Measurements from ENCODE around the gene FCER1G. TPM values are rescaled to one million over a fixed set of nuclear protein-coding genes. Genes with fewer than 3 reads are reported as not detected.

FCER1G gene
- total RNA-seq, 4 donors from 2014 or later: 32.8 to 145 (median 47.4) TPM

DNA sequence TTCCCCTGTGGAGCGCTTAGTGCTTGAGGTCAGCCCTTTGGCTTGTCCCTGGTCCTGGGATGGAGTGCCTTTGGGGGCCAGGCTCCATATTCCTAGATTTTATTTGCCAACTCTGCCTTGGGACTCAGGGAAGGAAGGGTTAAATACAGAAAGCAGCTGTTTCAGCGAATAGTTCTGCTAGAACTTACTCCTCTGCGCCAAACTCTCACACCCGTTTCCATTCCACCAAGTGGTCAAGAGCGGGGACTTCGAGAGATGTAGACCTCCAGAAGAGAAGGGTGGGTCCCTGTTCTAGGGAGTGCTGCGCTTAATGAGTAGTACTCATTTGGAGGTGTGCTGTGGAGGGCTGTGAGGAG, 10.1 kb downstream of the FCER1G start:
- 70% methylated on average over 7 of the region's 7 CpGs for WGBS
- intact Hi-C loops (cut with DNase I): loop anchor here (5.0 kb wide), 1 partner anchor 82 kb away; the partner anchor contains the start of gene MPZ
- no peak for DNase-seq (ENCODE audit: extremely low spot score)
- H3K36me3 ChIP-seq: peaks cover 15 to 27% (median 23%) of the 10 kb centered on the region in 4 donors
- H3K27ac ChIP-seq (replicated peaks in 1 of 4): peak overlapping the region; percentile 77 to 88 (median 80)
- H3K9me3 ChIP-seq: no peaks in the 10 kb centered on the region
- H3K27me3 ChIP-seq: no peaks in the 10 kb centered on the region
- peaks cover 26 to 30% (median 27%) of the 10 kb centered on the region in 4 donors for H3K4me1 ChIP-seq
- peak overlapping the region in 3 of 4 donors; percentile 27 to 82 (median 71) for H3K4me3 ChIP-seq
- TF ChIP-seq EP300 (IDR thresholded peaks at IDR 0.05): no peak
- TF ChIP-seq POLR2A (IDR thresholded peaks at IDR 0.05; ENCODE audit: low read depth): no peak

DNA sequence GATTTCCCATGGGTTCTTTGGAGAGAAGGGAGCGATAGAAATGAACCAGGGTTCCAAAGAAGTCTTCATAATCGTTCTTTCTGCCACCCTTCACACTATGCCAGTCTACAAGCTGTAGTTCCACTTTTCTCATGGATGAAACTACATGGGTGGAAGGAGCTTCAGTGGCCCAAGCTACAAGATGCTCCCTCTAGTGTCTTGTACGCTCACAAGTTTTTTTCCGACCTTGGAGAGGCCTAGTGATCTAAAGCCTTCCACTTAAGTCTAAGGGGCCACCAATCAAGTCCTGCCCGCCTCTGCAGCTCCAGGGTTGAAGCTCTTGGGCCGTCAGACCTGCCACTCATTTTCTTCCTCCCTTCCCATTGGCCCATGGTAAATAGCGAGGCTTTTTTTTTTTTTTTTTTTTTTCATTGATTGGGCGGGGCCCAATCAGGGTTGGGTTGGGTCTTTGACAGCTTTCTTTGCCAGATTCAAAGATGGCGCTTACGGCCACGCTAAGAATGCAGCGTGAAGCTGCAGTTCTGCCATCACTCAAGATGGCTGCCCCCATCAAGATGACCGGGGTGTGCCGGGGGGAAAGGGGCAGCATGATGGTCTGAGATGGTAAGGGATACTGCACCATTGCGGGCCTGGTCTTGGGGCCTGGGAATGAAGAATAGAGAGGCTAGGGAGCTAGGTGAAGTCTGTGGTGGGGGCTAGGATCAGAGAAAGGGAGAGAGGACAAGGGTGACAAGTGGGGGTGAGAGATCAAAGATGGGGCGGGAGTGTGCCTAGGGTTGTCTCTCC, 10.6 kb downstream of the FCER1G start, which contains the start of gene TOMM40L:
Gene TOMM40L (plus strand): TSS at position 527 of the 786 bp plus-strand sequence. CDS start 430 bp downstream, outside the sequence.
- 7% methylated on average over 16 of the region's 16 CpGs for whole genome bisulfite sequencing
- TF ChIP-seq, protein P1, sequence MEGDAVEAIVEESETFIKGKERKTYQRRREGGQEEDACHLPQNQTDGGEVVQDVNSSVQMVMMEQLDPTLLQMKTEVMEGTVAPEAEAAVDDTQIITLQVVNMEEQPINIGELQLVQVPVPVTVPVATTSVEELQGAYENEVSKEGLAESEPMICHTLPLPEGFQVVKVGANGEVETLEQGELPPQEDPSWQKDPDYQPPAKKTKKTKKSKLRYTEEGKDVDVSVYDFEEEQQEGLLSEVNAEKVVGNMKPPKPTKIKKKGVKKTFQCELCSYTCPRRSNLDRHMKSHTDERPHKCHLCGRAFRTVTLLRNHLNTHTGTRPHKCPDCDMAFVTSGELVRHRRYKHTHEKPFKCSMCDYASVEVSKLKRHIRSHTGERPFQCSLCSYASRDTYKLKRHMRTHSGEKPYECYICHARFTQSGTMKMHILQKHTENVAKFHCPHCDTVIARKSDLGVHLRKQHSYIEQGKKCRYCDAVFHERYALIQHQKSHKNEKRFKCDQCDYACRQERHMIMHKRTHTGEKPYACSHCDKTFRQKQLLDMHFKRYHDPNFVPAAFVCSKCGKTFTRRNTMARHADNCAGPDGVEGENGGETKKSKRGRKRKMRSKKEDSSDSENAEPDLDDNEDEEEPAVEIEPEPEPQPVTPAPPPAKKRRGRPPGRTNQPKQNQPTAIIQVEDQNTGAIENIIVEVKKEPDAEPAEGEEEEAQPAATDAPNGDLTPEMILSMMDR (IDR thresholded peaks at IDR 0.05): peak; percentile 46 to 64 (median 59)
- TF ChIP-seq EP300 (IDR thresholded peaks at IDR 0.05) (no peak), POLR2AphosphoS5 (IDR thresholded peaks at IDR 0.05) (peak; percentile 63 to 79)
- H3K27me3 ChIP-seq: no peaks in the 10 kb centered on the region
- peaks cover 20 to 33% (median 28%) of the 10 kb centered on the region in 4 donors for H3K36me3 ChIP-seq
- H3K4me3 ChIP-seq: peak within 1 kb of the TSS; percentile 71 to 90 (median 80)
- no peaks in the 10 kb centered on the region for H3K9me3 ChIP-seq
- peak; percentile 97 for DNase-seq (ENCODE audit: extremely low spot score)
- intact Hi-C loops (cut with DNase I): loop anchor here (2.0 to 5.0 kb wide), 3 partner anchors 65 to 157 kb away; partner anchors contain the start of gene MPZ
- peaks cover 26 to 30% (median 27%) of the 10 kb centered on the region in 4 donors for H3K4me1 ChIP-seq
- H3K27ac ChIP-seq (replicated peaks in 1 of 4): peak within 1 kb of the TSS; percentile 80 to 88 (median 82)

DNA sequence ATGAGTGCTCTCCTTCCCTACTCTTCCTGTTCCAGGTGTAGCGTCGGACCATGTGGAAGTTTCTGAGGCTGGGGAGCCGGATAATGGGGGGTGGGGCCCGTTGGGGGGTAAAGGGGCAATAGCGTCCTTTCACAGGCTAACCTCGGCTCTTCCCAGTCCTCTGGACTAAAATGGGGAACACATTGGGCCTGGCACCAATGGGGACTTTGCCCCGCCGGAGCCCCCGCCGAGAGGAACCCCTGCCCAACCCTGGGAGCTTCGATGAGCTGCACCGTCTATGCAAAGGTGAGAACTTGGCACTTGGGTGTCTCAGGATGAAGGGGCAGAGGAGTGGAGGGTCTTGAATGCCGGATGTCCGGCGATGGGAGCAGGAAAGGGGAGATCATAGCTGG, 11.2 kb downstream of the FCER1G start:
- 4% methylated on average over 11 of the region's 15 CpGs for WGBS
- intact Hi-C loops (cut with DNase I): loop anchor here (2.0 to 5.0 kb wide), 3 partner anchors 64 to 156 kb away; partner anchors contain the start of gene MPZ
- Histone ChIP-seq H3K4me1 (peaks cover 26 to 30% (median 27%) of the 10 kb centered on the region in 4 donors), H3K36me3 (peaks cover 20 to 35% (median 32%) of the 10 kb centered on the region in 4 donors), H3K27me3 (no peaks in the 10 kb centered on the region), H3K4me3 (peak overlapping the region; percentile 71 to 90 (median 80)), H3K9me3 (no peaks in the 10 kb centered on the region), H3K27ac (replicated peaks in 1 of 4) (peak overlapping the region; percentile 80 to 88 (median 82))
- DNase-seq (ENCODE audit: extremely low spot score): no peak
- no peak for TF ChIP-seq POLR2A (IDR thresholded peaks at IDR 0.05; ENCODE audit: low read depth)
- TF ChIP-seq POLR2AphosphoS5 (IDR thresholded peaks at IDR 0.05): no peak
- TF ChIP-seq, protein P1 (IDR thresholded peaks at IDR 0.05): no peak
- no peak for TF ChIP-seq EP300 (IDR thresholded peaks at IDR 0.05)

DNA sequence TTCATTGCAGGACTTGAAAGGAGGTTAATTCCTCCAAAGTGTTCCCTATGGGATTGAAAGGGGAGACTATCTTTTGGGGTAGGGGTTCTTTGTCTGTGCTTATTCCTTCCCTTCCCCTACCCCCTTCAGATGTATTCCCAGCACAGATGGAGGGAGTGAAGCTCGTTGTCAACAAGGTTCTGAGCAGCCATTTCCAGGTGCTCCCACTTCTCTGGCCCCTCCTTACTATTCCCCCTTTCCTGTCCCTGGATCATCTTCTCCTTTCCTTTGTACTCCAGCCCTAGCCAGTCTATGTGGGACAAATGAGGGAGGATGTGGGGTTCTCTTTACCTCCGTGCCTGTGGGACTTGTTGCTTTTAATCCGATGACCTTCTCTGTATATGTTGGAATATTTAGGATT, 11.7 kb downstream of the FCER1G start:
- Histone ChIP-seq H3K36me3 (peaks cover 20 to 35% (median 32%) of the 10 kb centered on the region in 4 donors), H3K4me1 (peaks cover 26 to 30% (median 27%) of the 10 kb centered on the region in 4 donors), H3K27ac (replicated peaks in 1 of 4) (peak overlapping the region; percentile 80 to 88 (median 82)), H3K27me3 (no peaks in the 10 kb centered on the region), H3K4me3 (peak overlapping the region; percentile 71 to 90 (median 80)), H3K9me3 (no peaks in the 10 kb centered on the region)
- intact Hi-C loops (cut with DNase I): loop anchor here (2.0 to 5.0 kb wide), 3 partner anchors 64 to 156 kb away; partner anchors contain the start of gene MPZ
- WGBS: 36% methylated on average over 3 of the region's 3 CpGs
- no peak for TF ChIP-seq POLR2AphosphoS5 (IDR thresholded peaks at IDR 0.05)
- DNase-seq (ENCODE audit: extremely low spot score): no peak

DNA sequence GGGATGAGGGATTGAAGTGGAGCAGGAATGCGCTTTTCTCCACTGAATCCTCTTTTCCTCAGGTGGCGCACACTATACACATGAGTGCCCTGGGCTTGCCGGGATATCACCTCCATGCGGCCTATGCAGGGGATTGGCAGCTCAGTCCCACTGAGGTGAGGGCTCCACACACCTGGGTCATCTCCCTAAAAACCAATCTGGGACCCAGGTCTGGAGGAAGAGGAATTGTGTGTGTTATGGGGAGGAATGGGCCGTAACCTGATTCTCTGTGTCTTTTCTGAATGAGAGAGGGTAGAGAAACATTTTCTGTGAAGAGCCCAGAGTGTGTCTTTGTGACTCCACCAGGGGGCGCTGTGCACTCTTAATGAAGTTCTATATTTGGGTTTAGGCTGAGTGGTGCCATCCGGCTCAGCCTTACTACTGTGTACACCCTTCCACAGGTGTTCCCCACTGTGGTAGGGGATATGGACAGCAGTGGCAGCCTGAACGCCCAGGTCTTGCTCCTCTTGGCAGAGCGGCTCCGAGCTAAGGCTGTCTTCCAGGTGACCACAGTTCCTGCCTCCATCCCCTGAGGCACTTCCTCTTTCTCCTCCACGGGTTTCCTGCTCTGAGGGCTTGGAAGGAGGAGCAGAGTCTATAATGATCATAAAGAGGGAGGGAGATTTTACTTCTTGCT, 12.2 kb downstream of the FCER1G start:
- Histone ChIP-seq H3K36me3 (peaks cover 20 to 35% (median 32%) of the 10 kb centered on the region in 4 donors), H3K4me1 (peaks cover 26 to 30% (median 27%) of the 10 kb centered on the region in 4 donors), H3K4me3 (peak overlapping the region; percentile 71 to 90 (median 80)), H3K9me3 (no peaks in the 10 kb centered on the region), H3K27me3 (no peaks in the 10 kb centered on the region), H3K27ac (replicated peaks in 1 of 4) (peak overlapping the region; percentile 80 to 88 (median 82))
- DNase-seq (ENCODE audit: extremely low spot score): peak; percentile 97
- TF ChIP-seq POLR2AphosphoS5 (IDR thresholded peaks at IDR 0.05): peak in 1 of 2 donors; percentile 44
- TF ChIP-seq EP300 (IDR thresholded peaks at IDR 0.05): no peak
- TF ChIP-seq POLR2A (IDR thresholded peaks at IDR 0.05; ENCODE audit: low read depth): no peak
- TF ChIP-seq, protein P1 (IDR thresholded peaks at IDR 0.05): peak; percentile 86 to 92 (median 89)
- intact Hi-C loops (cut with DNase I): loop anchor here (2.0 to 5.0 kb wide), 3 partner anchors 63 to 155 kb away; partner anchors contain the start of gene MPZ
- 37% methylated on average over 9 of the region's 11 CpGs for WGBS
